Suprapubic skin (tissue), 3 donors: ENCODE data around the gene ZNF672.
"Not testable (repeated sequence)": the region's sequence is repeated elsewhere in the genome, so short reads cannot be mapped to it uniquely, and the experiment has no call there.

ENCODE experiments used
- CTCF ChIP-seq, 2 donors: fragments of 200-600 bp in 1 of 2; fragments of 450-650 bp in 1 of 2; sonication (generic) in 1 of 2; IDR thresholded peaks; one replicate each; pipeline ENCODE4 v1.5.1; 2016 to 2019; ENCODE audit warnings: antibody characterized with exemption in 2 of 2, mild to moderate bottlenecking in 1 of 2, moderate library complexity in 1 of 2
- POLR2AphosphoS5 ChIP-seq, 3 donors: sonication (generic); formaldehyde crosslinking; IDR thresholded peaks; one replicate each; pipeline ENCODE4 v1.6.1; 2017; ENCODE audit warnings: antibody characterized with exemption in 3 of 3

DNA sequence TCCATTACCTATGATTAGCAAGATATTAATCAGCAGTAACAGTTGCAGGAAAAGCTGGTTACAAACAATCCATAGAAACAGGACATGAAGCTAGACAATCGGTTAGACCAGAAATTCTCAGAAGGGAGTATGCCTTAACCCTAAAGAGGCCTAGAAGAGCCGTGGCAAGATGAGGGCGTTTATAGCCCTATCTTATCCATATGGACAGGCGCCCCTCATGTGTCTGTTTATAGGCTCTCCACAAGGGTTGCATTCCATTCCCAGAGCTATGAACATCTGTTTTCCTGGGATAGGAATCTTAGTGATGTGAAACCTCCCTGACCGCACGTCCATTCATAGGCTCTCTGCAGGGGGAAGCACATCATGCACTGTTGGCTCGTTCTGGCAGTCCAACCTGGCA, 44.4 kb downstream of the ZNF672 start:
- not testable (repeated sequence) for TF ChIP-seq POLR2AphosphoS5, CTCF (IDR thresholded peaks at IDR 0.05)
